HEK293 (cell line): Measurements from ENCODE around the gene UBE2D1.

Source experiments
- CTCF ChIA-PET: fragments of 350-600 bp; formaldehyde crosslinking; extraction: SDS; loops from one replicate; lab custom pipeline; 2021; ENCODE audit warnings: antibody characterized with exemption; lab: Yijun Ruan, JAX
- POLR2A ChIA-PET: fragments of 300-600 bp; formaldehyde crosslinking; extraction: SDS; loops from one replicate; lab custom pipeline; 2020; ENCODE audit warnings: antibody characterized with exemption, inconsistent platforms; lab: Yijun Ruan, JAX
- H3K27ac ChIP-seq: fragments of 200-500 bp; sonication (Bioruptor generic); 2 replicates; pipeline ENCODE4 v1.5.1; 2014; ENCODE audit warnings: low read depth, low read length, control low read depth, inconsistent platforms; ENCODE audit errors: extremely low read depth
- H3K36me3 ChIP-seq, 2 experiments: fragments of 200-500 bp in 1 of 2; sonication (Bioruptor generic) in 1 of 2; 1 replicate in 1 of 2; 2 replicates in 1 of 2; pipeline ENCODE4 v1.5.1; 2014 to 2017; ENCODE audit warnings: inconsistent platforms in 2 of 2, low read length in 2 of 2; ENCODE audit not compliant: control insufficient read depth in 2 of 2, insufficient read depth in 1 of 2
- H3K4me1 ChIP-seq: fragments of 200-500 bp; sonication (Bioruptor generic); 2 replicates; pipeline ENCODE4 v1.5.1; 2014; ENCODE audit warnings: mild to moderate bottlenecking, low read length, inconsistent platforms; ENCODE audit not compliant: control insufficient read depth, insufficient read depth
- H3K4me3 ChIP-seq: 2 replicates; pipeline ENCODE4 v1.5.1; 2011; ENCODE audit warnings: low read depth, mild to moderate bottlenecking, control low read depth, low read length, moderate library complexity
- H3K9me3 ChIP-seq: fragments of 200-500 bp; sonication (Bioruptor generic); 2 replicates; pipeline ENCODE4 v1.5.1; 2014; ENCODE audit warnings: low read depth, low read length, inconsistent platforms; ENCODE audit not compliant: control insufficient read depth, insufficient read depth
- ATF2 ChIP-seq: fragments of 450-650 bp; formaldehyde crosslinking; IDR thresholded peaks from 2 replicates; pipeline ENCODE4 v1.5.1; 2016; ENCODE audit warnings: missing biosample characterization, missing genetic modification characterization, low read depth
- GLI4 ChIP-seq: fragments of 450-650 bp; formaldehyde crosslinking; IDR thresholded peaks from 2 replicates; pipeline ENCODE4 v1.5.1; 2016; ENCODE audit warnings: missing biosample characterization, missing genetic modification characterization
- GLIS2 ChIP-seq: fragments of 450-650 bp; formaldehyde crosslinking; IDR thresholded peaks from 2 replicates; pipeline ENCODE4 v1.5.1; 2016; ENCODE audit warnings: missing biosample characterization, missing genetic modification characterization
- KLF7 ChIP-seq: fragments of 450-650 bp; formaldehyde crosslinking; IDR thresholded peaks from 2 replicates; pipeline ENCODE4 v1.5.1; 2016; ENCODE audit warnings: missing biosample characterization, missing genetic modification characterization, borderline replicate concordance
- MYNN ChIP-seq: fragments of 450-650 bp; formaldehyde crosslinking; IDR thresholded peaks from 2 replicates; pipeline ENCODE4 v1.5.1; 2016; ENCODE audit warnings: missing biosample characterization, missing genetic modification characterization, borderline replicate concordance
- REST ChIP-seq: fragments of 450-650 bp; formaldehyde crosslinking; IDR thresholded peaks from 2 replicates; pipeline ENCODE4 v1.5.1; 2016; ENCODE audit warnings: missing biosample characterization, missing genetic modification characterization
- WT1 ChIP-seq: fragments of 450-650 bp; formaldehyde crosslinking; IDR thresholded peaks from 2 replicates; pipeline ENCODE4 v1.5.1; 2016; ENCODE audit warnings: missing biosample characterization, missing genetic modification characterization
- YY2 ChIP-seq: fragments of 450-650 bp; formaldehyde crosslinking; IDR thresholded peaks from 2 replicates; pipeline ENCODE4 v1.5.1; 2016; ENCODE audit warnings: missing biosample characterization, missing genetic modification characterization
- ZBTB48 ChIP-seq: fragments of 450-650 bp; formaldehyde crosslinking; IDR thresholded peaks from 2 replicates; pipeline ENCODE4 v1.5.1; 2016; ENCODE audit warnings: missing biosample characterization, missing genetic modification characterization
- ZFP3 ChIP-seq: fragments of 450-650 bp; formaldehyde crosslinking; IDR thresholded peaks from 2 replicates; pipeline ENCODE4 v1.5.1; 2016; ENCODE audit warnings: low read depth, missing biosample characterization, missing genetic modification characterization
- ZNF133 ChIP-seq: fragments of 450-650 bp; formaldehyde crosslinking; IDR thresholded peaks from 2 replicates; pipeline ENCODE4 v1.5.1; 2016; ENCODE audit warnings: missing biosample characterization, missing genetic modification characterization
- ZNF585B ChIP-seq: fragments of 450-650 bp; formaldehyde crosslinking; IDR thresholded peaks from 2 replicates; pipeline ENCODE4 v1.5.1; 2016; ENCODE audit warnings: missing biosample characterization, missing genetic modification characterization
- ZNF621 ChIP-seq: fragments of 450-650 bp; formaldehyde crosslinking; IDR thresholded peaks from 2 replicates; pipeline ENCODE4 v1.5.1; 2017; ENCODE audit warnings: missing biosample characterization, missing genetic modification characterization
- ZNF664 ChIP-seq: fragments of 450-650 bp; formaldehyde crosslinking; IDR thresholded peaks from 2 replicates; pipeline ENCODE4 v1.5.1; 2016; ENCODE audit warnings: missing biosample characterization, missing genetic modification characterization
- ZSCAN16 ChIP-seq: fragments of 450-650 bp; formaldehyde crosslinking; IDR thresholded peaks from 2 replicates; pipeline ENCODE4 v1.5.1; 2016; ENCODE audit warnings: missing biosample characterization, missing genetic modification characterization
- ZSCAN23 ChIP-seq: fragments of 450-650 bp; formaldehyde crosslinking; IDR thresholded peaks from 2 replicates; pipeline ENCODE4 v1.5.1; 2016; ENCODE audit warnings: missing biosample characterization, missing genetic modification characterization
- TF ChIP-seq, protein P1 (sequence below): fragments of 450-650 bp; formaldehyde crosslinking; IDR thresholded peaks from 2 replicates; pipeline ENCODE4 v1.5.1; 2016; ENCODE audit warnings: missing biosample characterization, missing genetic modification characterization
- TF ChIP-seq, protein P2 (sequence below): fragments of 450-650 bp; formaldehyde crosslinking; IDR thresholded peaks from 2 replicates; pipeline ENCODE4 v1.5.1; 2017; ENCODE audit warnings: missing biosample characterization, missing genetic modification characterization

The UBE2D1 gene

DNA sequence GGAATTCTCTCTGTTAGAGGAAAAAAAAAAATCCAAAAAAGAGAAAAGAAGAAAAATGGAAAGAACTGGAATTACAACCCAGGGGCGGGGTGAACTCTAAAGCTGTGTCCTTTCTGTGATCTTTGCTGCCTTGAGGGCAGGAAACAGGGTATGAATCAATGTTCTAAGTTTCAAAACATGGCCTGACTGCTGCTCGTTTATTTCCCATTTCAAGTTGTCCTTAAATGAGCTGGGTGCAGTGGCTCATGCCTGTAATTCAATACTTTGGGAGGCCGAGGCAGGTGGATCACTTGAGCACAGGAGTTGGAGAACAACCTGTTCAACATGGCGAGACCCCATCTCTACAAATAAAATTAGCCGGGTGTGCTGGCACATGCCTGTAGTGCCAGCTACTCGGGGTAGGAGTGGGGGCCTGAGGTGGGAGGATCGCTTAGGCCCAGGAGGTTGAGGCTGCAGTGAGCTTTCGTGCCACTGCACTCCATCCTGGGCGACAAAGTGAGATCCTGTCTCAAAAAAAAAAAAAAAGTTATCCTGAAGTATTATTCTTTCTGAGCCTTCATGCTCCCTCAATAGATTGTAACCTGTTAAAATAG lies 25.7 kb downstream of the UBE2D1 start (continued):
- TF ChIP-seq, protein P1, sequence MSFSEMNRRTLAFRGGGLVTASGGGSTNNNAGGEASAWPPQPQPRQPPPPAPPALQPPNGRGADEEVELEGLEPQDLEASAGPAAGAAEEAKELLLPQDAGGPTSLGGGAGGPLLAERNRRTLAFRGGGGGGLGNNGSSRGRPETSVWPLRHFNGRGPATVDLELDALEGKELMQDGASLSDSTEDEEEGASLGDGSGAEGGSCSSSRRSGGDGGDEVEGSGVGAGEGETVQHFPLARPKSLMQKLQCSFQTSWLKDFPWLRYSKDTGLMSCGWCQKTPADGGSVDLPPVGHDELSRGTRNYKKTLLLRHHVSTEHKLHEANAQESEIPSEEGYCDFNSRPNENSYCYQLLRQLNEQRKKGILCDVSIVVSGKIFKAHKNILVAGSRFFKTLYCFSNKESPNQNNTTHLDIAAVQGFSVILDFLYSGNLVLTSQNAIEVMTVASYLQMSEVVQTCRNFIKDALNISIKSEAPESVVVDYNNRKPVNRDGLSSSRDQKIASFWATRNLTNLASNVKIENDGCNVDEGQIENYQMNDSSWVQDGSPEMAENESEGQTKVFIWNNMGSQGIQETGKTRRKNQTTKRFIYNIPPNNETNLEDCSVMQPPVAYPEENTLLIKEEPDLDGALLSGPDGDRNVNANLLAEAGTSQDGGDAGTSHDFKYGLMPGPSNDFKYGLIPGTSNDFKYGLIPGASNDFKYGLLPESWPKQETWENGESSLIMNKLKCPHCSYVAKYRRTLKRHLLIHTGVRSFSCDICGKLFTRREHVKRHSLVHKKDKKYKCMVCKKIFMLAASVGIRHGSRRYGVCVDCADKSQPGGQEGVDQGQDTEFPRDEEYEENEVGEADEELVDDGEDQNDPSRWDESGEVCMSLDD (tag by site-specific recombination), result no peak
- TF ChIP-seq ZBTB48 (no peak), YY2 (tag by site-specific recombination) (no peak)

DNA sequence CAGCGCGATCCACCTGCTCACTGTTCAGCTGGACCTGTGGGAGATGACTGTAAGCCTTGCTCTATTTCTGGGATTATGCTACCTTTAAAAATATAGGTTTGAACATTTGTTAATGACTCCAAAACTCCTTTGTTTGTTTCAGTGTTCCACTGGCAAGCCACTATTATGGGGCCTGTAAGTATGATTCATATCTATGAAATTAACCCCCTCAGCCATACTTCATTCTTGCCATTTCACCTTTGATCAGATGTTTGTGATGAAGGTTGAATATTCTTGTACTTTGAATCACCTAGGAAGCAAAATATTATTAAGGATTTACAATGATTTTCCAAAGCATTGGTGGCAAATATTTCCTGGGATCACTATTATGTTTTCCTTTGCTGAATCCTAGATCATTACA lies 26.5 kb downstream of the UBE2D1 start:
- H3K4me3 ChIP-seq, result no peak overlapping the region
- H3K9me3 ChIP-seq, result no peaks in the 10 kb centered on the region
- CTCF ChIA-PET, result interaction anchor here (0.7 to 1.0 kb wide), 2 partner anchors 52 to 1351 kb away, joined by 3 read pairs; no protein-coding TSS in a partner anchor
- H3K36me3 ChIP-seq, result peaks cover 0 to 10% of the 10 kb centered on the region in 2 experiments; a peak in 2 of 3 replicates
- POLR2A ChIA-PET, result no interaction called here
- no peaks in the 10 kb centered on the region for H3K4me1 ChIP-seq
- H3K27ac ChIP-seq, result no peak overlapping the region
- TF ChIP-seq ZNF621 (tag by site-specific recombination), result no peak
- TF ChIP-seq KLF7 (tag by site-specific recombination), result no peak
- TF ChIP-seq ZSCAN16, result no peak
- no peak for TF ChIP-seq ZFP3 (tag by site-specific recombination)
- TF ChIP-seq GLIS2 (tag by site-specific recombination), result no peak
- TF ChIP-seq ZNF664 (tag by site-specific recombination), result no peak
- no peak for TF ChIP-seq ZSCAN23 (tag by site-specific recombination)
- TF ChIP-seq GLI4 (tag by site-specific recombination), result no peak
- TF ChIP-seq MYNN (tag by site-specific recombination), result no peak
- TF ChIP-seq ZNF133 (tag by site-specific recombination), result no peak
- TF ChIP-seq, protein P2, sequence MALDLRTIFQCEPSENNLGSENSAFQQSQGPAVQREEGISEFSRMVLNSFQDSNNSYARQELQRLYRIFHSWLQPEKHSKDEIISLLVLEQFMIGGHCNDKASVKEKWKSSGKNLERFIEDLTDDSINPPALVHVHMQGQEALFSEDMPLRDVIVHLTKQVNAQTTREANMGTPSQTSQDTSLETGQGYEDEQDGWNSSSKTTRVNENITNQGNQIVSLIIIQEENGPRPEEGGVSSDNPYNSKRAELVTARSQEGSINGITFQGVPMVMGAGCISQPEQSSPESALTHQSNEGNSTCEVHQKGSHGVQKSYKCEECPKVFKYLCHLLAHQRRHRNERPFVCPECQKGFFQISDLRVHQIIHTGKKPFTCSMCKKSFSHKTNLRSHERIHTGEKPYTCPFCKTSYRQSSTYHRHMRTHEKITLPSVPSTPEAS (tag by site-specific recombination), result no peak
- TF ChIP-seq ZNF585B (tag by site-specific recombination), result no peak
- TF ChIP-seq ATF2 (tag by site-specific recombination), result no peak

GRCh38 chr10:58362027-58362789 lies 27.4 kb downstream of the UBE2D1 start:
- H3K27ac ChIP-seq, result no peak overlapping the region
- TF ChIP-seq WT1 (tag by site-specific recombination) (peak; percentile 61), REST (tag by site-specific recombination) (no peak)
- ChIA-PET POLR2A (no interaction called here), CTCF (interaction anchor here (1.0 kb wide), 1 partner anchor 1350 kb away, joined by 3 read pairs; no protein-coding TSS in a partner anchor)
- H3K36me3 ChIP-seq, result peaks cover 0 to 13% of the 10 kb centered on the region in 2 experiments; a peak in 2 of 3 replicates
- H3K4me1 ChIP-seq, result no peaks in the 10 kb centered on the region
- H3K9me3 ChIP-seq, result no peaks in the 10 kb centered on the region
- H3K4me3 ChIP-seq, result no peak overlapping the region
